Body of pancreas (tissue), 4 donors: ENCODE data around the gene PAPOLA.

Source experiments
- CTCF ChIP-seq, 7 experiments: fragments of 450-650 bp in 4 of 7; fragments of 200-600 bp in 3 of 7; sonication (generic) in 3 of 7; IDR thresholded peaks; one replicate each; pipeline ENCODE4 v1.5.1; 2016 to 2019; ENCODE audit warnings: antibody characterized with exemption in 7 of 7
- POLR2A ChIP-seq, 3 donors: fragments of 450-650 bp; IDR thresholded peaks; one replicate each; pipeline ENCODE4 v1.6.1; 2016; ENCODE audit warnings: antibody characterized with exemption in 3 of 3, mild to moderate bottlenecking in 2 of 3

GRCh38 chr14:96503306-96503679 lies 1.1 kb downstream of the PAPOLA start:
- TF ChIP-seq CTCF (IDR thresholded peaks at IDR 0.05), result no peak
- TF ChIP-seq POLR2A (IDR thresholded peaks at IDR 0.05), result no peak
